DND-41 (cell line): ENCODE data around the gene SLC25A34.

Experiments used
- ATAC-seq: fragments of 200-7000 bp; cut with Tn5 transposase; 3 replicates; pipeline ENCODE4 v1.9.1; 2021; ENCODE audit warnings: low read depth; ENCODE audit not compliant: insufficient read depth
- DNase-seq: peaks from one replicate; pipeline ENCODE4 v3.0.0-alpha.2; 2020
- H2AFZ ChIP-seq: 2 replicates; pipeline ENCODE4 v1.6.0; 2012; ENCODE audit warnings: low read depth, low read length
- H3K27ac ChIP-seq: 2 replicates; pipeline ENCODE4 v1.5.1; 2012; ENCODE audit warnings: low read length, inconsistent platforms
- H3K27me3 ChIP-seq: fragments of 200-600 bp; sonication (generic); 2 replicates; pipeline ENCODE4 v1.6.0; 2012; ENCODE audit warnings: low read length, mild to moderate bottlenecking, inconsistent platforms; ENCODE audit not compliant: insufficient read depth, poor library complexity
- H3K36me3 ChIP-seq: 2 replicates; pipeline ENCODE4 v1.5.1; 2012; ENCODE audit warnings: low read length, inconsistent platforms; ENCODE audit not compliant: insufficient read depth
- H3K4me1 ChIP-seq: 2 replicates; pipeline ENCODE4 v1.5.1; 2012; ENCODE audit warnings: mild to moderate bottlenecking, low read length; ENCODE audit not compliant: insufficient read depth
- H3K4me2 ChIP-seq: 2 replicates; pipeline ENCODE4 v1.6.0; 2012; ENCODE audit warnings: mild to moderate bottlenecking, moderate library complexity, low read length, inconsistent platforms; ENCODE audit not compliant: insufficient read depth
- H3K4me3 ChIP-seq, 2 experiments: fragments of 200-600 bp in 1 of 2; shearing (Covaris generic) in 1 of 2; 2 replicates each; pipeline ENCODE4 v1.5.1; 2012 to 2016; ENCODE audit warnings: inconsistent platforms in 2 of 2, low read length in 2 of 2, mild to moderate bottlenecking in 2 of 2, low read depth in 1 of 2, moderate library complexity in 1 of 2
- H3K79me2 ChIP-seq: 2 replicates; pipeline ENCODE4 v1.6.0; 2012; ENCODE audit warnings: low read length, inconsistent platforms; ENCODE audit not compliant: insufficient read depth
- H3K9ac ChIP-seq: 2 replicates; pipeline ENCODE4 v1.6.0; 2012; ENCODE audit warnings: low read depth, mild to moderate bottlenecking, inconsistent platforms, low read length, moderate library complexity
- H3K9me3 ChIP-seq: 2 replicates; pipeline ENCODE4 v1.5.1; 2012; ENCODE audit warnings: low read length, moderate library complexity, mild to moderate bottlenecking, inconsistent platforms; ENCODE audit not compliant: insufficient read depth, severe bottlenecking
- H4K20me1 ChIP-seq: 2 replicates; pipeline ENCODE4 v1.6.0; 2012; ENCODE audit warnings: low read length; ENCODE audit not compliant: insufficient read depth
- CTCF ChIP-seq: IDR thresholded peaks from 2 replicates; pipeline ENCODE4 v1.5.1; 2012; ENCODE audit warnings: borderline replicate concordance, low read length, moderate library complexity, mild to moderate bottlenecking; ENCODE audit not compliant: poor library complexity, severe bottlenecking; ENCODE audit errors: extremely low read depth
- EZH2 ChIP-seq: IDR thresholded peaks from 3 replicates; pipeline ENCODE4 v1.6.1; 2012; ENCODE audit warnings: borderline replicate concordance, low read depth, mild to moderate bottlenecking, moderate library complexity, low read length, inconsistent platforms; ENCODE audit not compliant: severe bottlenecking

Gene SLC25A34

GRCh38 chr1:15701784-15702183, 34.3 kb upstream of the SLC25A34 start:
- Histone ChIP-seq H3K79me2 (peaks cover 57% of the 10 kb centered on the region), H3K9ac (no peak overlapping the region), H3K27ac (no peak overlapping the region), H3K4me3 (no peak overlapping the region), H3K9me3 (no peaks in the 10 kb centered on the region), H3K4me2 (no peak overlapping the region), H3K27me3 (no peaks in the 10 kb centered on the region), H2AFZ (no peak overlapping the region), H3K36me3 (peaks cover 22% of the 10 kb centered on the region), H4K20me1 (peaks cover 32% of the 10 kb centered on the region), H3K4me1 (no peaks in the 10 kb centered on the region)
- DNase-seq (no peak), ATAC-seq (no peak)
- TF ChIP-seq CTCF: no peak
- no peak for TF ChIP-seq EZH2

GRCh38 chr1:15702722-15703550, 33.1 kb upstream of the SLC25A34 start:
- Histone ChIP-seq H3K79me2 (peaks cover 60% of the 10 kb centered on the region), H3K4me2 (no peak overlapping the region), H3K9ac (no peak overlapping the region), H3K36me3 (peaks cover 18% of the 10 kb centered on the region), H3K27me3 (no peaks in the 10 kb centered on the region), H3K4me1 (no peaks in the 10 kb centered on the region), H3K4me3 (no peak overlapping the region), H3K9me3 (no peaks in the 10 kb centered on the region), H4K20me1 (peaks cover 34% of the 10 kb centered on the region), H3K27ac (no peak overlapping the region), H2AFZ (no peak overlapping the region)
- no peak for TF ChIP-seq EZH2
- no peak for TF ChIP-seq CTCF
- no peak for ATAC-seq
- DNase-seq: no peak

- H3K27me3 ChIP-seq: no peaks in the 10 kb centered on the region
- H4K20me1 ChIP-seq: peaks cover 34% of the 10 kb centered on the region
- peaks cover 59% of the 10 kb centered on the region for H3K79me2 ChIP-seq
- H3K9me3 ChIP-seq: no peaks in the 10 kb centered on the region
- no peak overlapping the region for H3K4me2 ChIP-seq
- H3K27ac ChIP-seq: no peak overlapping the region
- no peak overlapping the region for H2AFZ ChIP-seq
- no peak overlapping the region for H3K9ac ChIP-seq
- DNase-seq (no peak), ATAC-seq (no peak)
- peaks cover 18% of the 10 kb centered on the region for H3K36me3 ChIP-seq
- no peak for TF ChIP-seq CTCF
- no peak for TF ChIP-seq EZH2
- no peak overlapping the region for H3K4me3 ChIP-seq
- no peaks in the 10 kb centered on the region for H3K4me1 ChIP-seq
Observed at GRCh38 chr1:15703562-15703961, 32.5 kb upstream of the SLC25A34 start.
